Loucy (cell line): Measurements from ENCODE around the gene ZNF836.

Experiments
- H2AFZ ChIP-seq: fragments of 200-600 bp; sonication (generic); 2 replicates; pipeline ENCODE4 v1.6.0; 2016; ENCODE audit warnings: antibody characterized with exemption, mild to moderate bottlenecking, low read length, moderate library complexity
- H3F3A ChIP-seq: fragments of 200-600 bp; 2 replicates; pipeline ENCODE4 v1.6.0; 2016; ENCODE audit warnings: antibody characterized with exemption, low read depth, mild to moderate bottlenecking
- H3K27me3 ChIP-seq: fragments of 200-600 bp; sonication (generic); 2 replicates; pipeline ENCODE4 v1.6.1; 2014; ENCODE audit warnings: low read length, mild to moderate bottlenecking; ENCODE audit not compliant: insufficient read depth, poor library complexity, severe bottlenecking
- H3K36me3 ChIP-seq: fragments of 200-600 bp; sonication (generic); 2 replicates; pipeline ENCODE4 v1.6.1; 2016; ENCODE audit warnings: low read length; ENCODE audit not compliant: insufficient read depth
- H3K4me1 ChIP-seq: fragments of 200-600 bp; sonication (generic); 2 replicates; pipeline ENCODE4 v1.5.1; 2014; ENCODE audit warnings: low read length, mild to moderate bottlenecking; ENCODE audit not compliant: insufficient read depth, poor library complexity, severe bottlenecking
- H3K4me2 ChIP-seq: fragments of 200-600 bp; sonication (generic); 2 replicates; pipeline ENCODE4 v1.6.0; 2014; ENCODE audit warnings: antibody characterized with exemption, low read length, low read depth, mild to moderate bottlenecking; ENCODE audit not compliant: poor library complexity, severe bottlenecking
- H3K4me3 ChIP-seq: fragments of 200-600 bp; sonication (generic); 2 replicates; pipeline ENCODE4 v1.5.1; 2014; ENCODE audit warnings: low read length, mild to moderate bottlenecking, mixed read lengths; ENCODE audit not compliant: poor library complexity, severe bottlenecking
- H3K79me2 ChIP-seq: fragments of 200-600 bp; sonication (generic); 2 replicates; pipeline ENCODE4 v1.6.1; 2014; ENCODE audit warnings: low read length; ENCODE audit not compliant: insufficient read depth
- H3K9ac ChIP-seq: fragments of 200-600 bp; sonication (generic); 2 replicates; pipeline ENCODE4 v1.6.0; 2014; ENCODE audit warnings: mild to moderate bottlenecking, low read depth, low read length, moderate library complexity; ENCODE audit not compliant: poor library complexity, severe bottlenecking
- H3K9me2 ChIP-seq: fragments of 200-600 bp; sonication (generic); replicated peaks from 2 replicates; pipeline ENCODE4 v1.6.1; 2016; ENCODE audit warnings: low read depth, low read length, mixed read lengths
- H3K9me3 ChIP-seq: fragments of 200-600 bp; sonication (generic); 2 replicates; pipeline ENCODE4 v1.6.1; 2014; ENCODE audit warnings: mild to moderate bottlenecking, antibody characterized with exemption, low read length, low read depth; ENCODE audit not compliant: insufficient read depth
- H4K20me1 ChIP-seq: fragments of 200-600 bp; sonication (generic); 2 replicates; pipeline ENCODE4 v1.6.0; 2014; ENCODE audit warnings: antibody characterized with exemption, low read length, mild to moderate bottlenecking; ENCODE audit not compliant: insufficient read depth, poor library complexity, severe bottlenecking
- EZH2phosphoT487 ChIP-seq: fragments of 200-600 bp; IDR thresholded peaks from 2 replicates; pipeline ENCODE4 v1.6.1; 2018; ENCODE audit warnings: antibody characterized with exemption, mild to moderate bottlenecking, moderate library complexity, borderline replicate concordance
- TF ChIP-seq, protein P1 (sequence below): fragments of 200-600 bp; sonication (generic); conservative IDR thresholded peaks from 2 replicates; pipeline ENCODE4 v1.5.1; 2014; ENCODE audit warnings: mild to moderate bottlenecking, antibody characterized with exemption, low read length

ZNF836 gene

DNA sequence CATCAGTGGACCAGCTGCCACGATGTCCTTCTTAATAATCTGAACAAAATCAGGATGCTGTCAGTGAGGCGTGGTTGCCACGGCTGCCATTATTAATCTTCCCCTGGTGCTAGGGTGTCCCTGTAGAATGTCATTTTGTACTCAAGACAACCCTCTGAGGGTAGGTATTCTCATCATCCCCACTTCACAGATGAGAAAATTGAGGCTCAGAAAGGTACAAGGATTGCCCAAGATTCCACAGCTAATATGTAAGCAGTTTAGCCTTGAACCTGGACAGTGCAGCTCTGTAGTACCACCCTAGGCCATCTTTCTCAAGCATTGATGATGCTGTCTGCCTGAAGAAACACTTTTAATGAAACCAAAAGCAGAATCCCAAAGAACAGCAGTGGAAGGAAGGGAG is 26.5 kb upstream of the ZNF836 start:
- peaks cover 92% of the 10 kb centered on the region for H3K79me2 ChIP-seq

DNA sequence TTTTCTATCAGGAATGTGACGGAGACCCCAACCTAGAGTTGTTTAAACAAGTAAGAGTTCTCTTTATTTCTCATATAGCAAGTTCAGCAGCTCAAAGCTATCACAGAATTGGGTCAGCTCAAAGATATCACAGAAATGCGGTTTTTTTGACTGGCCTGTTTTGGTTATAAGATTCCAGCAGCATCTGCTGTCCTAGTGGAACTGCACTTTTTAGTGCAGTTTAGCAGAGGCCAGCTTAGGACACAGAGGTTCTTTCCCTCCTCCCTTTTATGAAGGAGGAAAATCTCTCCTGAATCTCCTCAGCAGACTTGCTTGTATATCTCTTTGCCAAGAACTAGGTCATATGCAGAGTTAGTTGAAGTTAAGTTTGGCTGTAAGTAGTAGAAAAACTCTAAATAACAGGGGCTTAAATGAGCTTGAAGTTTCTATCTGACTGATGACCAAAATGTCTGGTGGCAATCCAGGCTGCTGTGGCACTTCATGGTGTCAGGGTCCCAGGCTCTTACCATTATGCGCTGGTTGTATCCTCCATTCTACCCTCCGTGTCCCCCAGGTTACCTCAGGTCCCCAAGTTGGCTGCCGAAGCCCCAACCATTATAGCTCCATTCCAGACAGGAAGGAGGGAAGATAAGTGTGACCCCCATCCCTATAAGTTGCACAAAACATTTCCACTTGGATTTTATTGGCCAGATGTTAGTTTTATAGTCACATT is 25.0 kb upstream of the ZNF836 start:
- H4K20me1 ChIP-seq: peaks cover 74% of the 10 kb centered on the region
- H3K4me1 ChIP-seq: peaks cover 29% of the 10 kb centered on the region
- H3K36me3 ChIP-seq: peaks cover 38% of the 10 kb centered on the region; the same call in 1 of the 2 replicates
- no peak overlapping the region for H3K4me2 ChIP-seq
- H3K79me2 ChIP-seq: peaks cover 95% of the 10 kb centered on the region
- H3K27me3 ChIP-seq: no peaks in the 10 kb centered on the region
- H3K9ac ChIP-seq: no peak overlapping the region
- no peaks in the 10 kb centered on the region for H3K9me2 ChIP-seq
- TF ChIP-seq EZH2phosphoT487: no peak
- TF ChIP-seq, protein P1, sequence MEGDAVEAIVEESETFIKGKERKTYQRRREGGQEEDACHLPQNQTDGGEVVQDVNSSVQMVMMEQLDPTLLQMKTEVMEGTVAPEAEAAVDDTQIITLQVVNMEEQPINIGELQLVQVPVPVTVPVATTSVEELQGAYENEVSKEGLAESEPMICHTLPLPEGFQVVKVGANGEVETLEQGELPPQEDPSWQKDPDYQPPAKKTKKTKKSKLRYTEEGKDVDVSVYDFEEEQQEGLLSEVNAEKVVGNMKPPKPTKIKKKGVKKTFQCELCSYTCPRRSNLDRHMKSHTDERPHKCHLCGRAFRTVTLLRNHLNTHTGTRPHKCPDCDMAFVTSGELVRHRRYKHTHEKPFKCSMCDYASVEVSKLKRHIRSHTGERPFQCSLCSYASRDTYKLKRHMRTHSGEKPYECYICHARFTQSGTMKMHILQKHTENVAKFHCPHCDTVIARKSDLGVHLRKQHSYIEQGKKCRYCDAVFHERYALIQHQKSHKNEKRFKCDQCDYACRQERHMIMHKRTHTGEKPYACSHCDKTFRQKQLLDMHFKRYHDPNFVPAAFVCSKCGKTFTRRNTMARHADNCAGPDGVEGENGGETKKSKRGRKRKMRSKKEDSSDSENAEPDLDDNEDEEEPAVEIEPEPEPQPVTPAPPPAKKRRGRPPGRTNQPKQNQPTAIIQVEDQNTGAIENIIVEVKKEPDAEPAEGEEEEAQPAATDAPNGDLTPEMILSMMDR: no peak
- no peaks in the 10 kb centered on the region for H3F3A ChIP-seq
- no peak overlapping the region for H3K4me3 ChIP-seq
- H3K9me3 ChIP-seq: no peaks in the 10 kb centered on the region
- H2AFZ ChIP-seq: no peak overlapping the region

More for the DNA sequence above, 26.5 kb upstream of the ZNF836 start:
- no peaks in the 10 kb centered on the region for H3K9me3 ChIP-seq
- H2AFZ ChIP-seq: no peak overlapping the region
- no peaks in the 10 kb centered on the region for H3F3A ChIP-seq
- no peaks in the 10 kb centered on the region for H3K9me2 ChIP-seq
- no peaks in the 10 kb centered on the region for H3K27me3 ChIP-seq
- peaks cover 13% of the 10 kb centered on the region for H3K4me1 ChIP-seq
- no peak for TF ChIP-seq EZH2phosphoT487
- TF ChIP-seq, protein P1: no peak
- H3K36me3 ChIP-seq: peaks cover 54% of the 10 kb centered on the region; the same call in 1 of the 2 replicates
- H3K4me3 ChIP-seq: no peak overlapping the region
- H4K20me1 ChIP-seq: peaks cover 68% of the 10 kb centered on the region
- H3K4me2 ChIP-seq: no peak overlapping the region
- H3K9ac ChIP-seq: no peak overlapping the region

DNA sequence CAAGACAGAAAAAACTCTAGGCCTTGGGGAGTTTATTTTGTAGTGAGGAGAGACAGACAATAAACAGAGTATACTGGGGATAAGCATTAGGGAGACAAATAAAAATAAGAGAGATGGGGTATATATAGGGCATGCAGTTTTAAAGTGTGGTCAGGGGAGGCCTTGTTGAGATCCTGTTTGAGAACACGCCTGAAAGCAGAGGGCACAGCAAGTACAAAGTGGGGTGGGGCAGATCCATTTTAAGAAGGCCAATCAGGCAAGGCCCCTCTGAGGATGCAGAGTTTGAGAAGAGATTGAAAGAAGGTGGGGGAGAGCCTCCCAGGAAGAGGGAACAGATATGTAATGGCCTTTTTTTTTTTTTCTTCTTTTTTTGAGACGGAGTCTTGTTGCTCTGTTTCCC is 20.5 kb upstream of the ZNF836 start:
- no peaks in the 10 kb centered on the region for H3K27me3 ChIP-seq
- H4K20me1 ChIP-seq: peaks cover 58% of the 10 kb centered on the region
- TF ChIP-seq, protein P1: no peak
- TF ChIP-seq EZH2phosphoT487: no peak
- H3K4me1 ChIP-seq: peaks cover 39% of the 10 kb centered on the region
- no peaks in the 10 kb centered on the region for H3K9me3 ChIP-seq
- H3F3A ChIP-seq: no peaks in the 10 kb centered on the region
- H3K9ac ChIP-seq: peak overlapping the region; percentile 96
- H3K9me2 ChIP-seq: no peaks in the 10 kb centered on the region
- peaks cover 20% of the 10 kb centered on the region; the same call in 1 of the 2 replicates for H3K36me3 ChIP-seq
- H3K4me2 ChIP-seq: peak overlapping the region; percentile 96
- peak overlapping the region; percentile 93 for H3K4me3 ChIP-seq
- H2AFZ ChIP-seq: no peak overlapping the region
- H3K79me2 ChIP-seq: peaks cover 69% of the 10 kb centered on the region
